RWPE2 (cell line): ENCODE measurements around the gene GLG1.

Source experiments
- ATAC-seq: fragments of 200-7000 bp; cut with Tn5 transposase; 3 replicates; pipeline ENCODE4 v1.9.1; 2021; ENCODE audit warnings: low read depth
- DNase-seq: peaks from one replicate; pipeline ENCODE4 v3.0.0-alpha.2; 2020; ENCODE audit warnings: low spot score
- H3K27ac ChIP-seq: fragments of 450-650 bp; 2 replicates; pipeline ENCODE4 v1.5.1; 2017; ENCODE audit warnings: mild to moderate bottlenecking; ENCODE audit not compliant: poor library complexity, severe bottlenecking
- H3K27me3 ChIP-seq: fragments of 250-450 bp; sonication (Bioruptor Pico); 2 replicates; pipeline ENCODE4 v1.5.1; 2021; ENCODE audit warnings: mild to moderate bottlenecking, moderate library complexity; ENCODE audit not compliant: insufficient read depth, poor library complexity, severe bottlenecking
- H3K36me3 ChIP-seq: fragments of 250-450 bp; sonication (Bioruptor Pico); 2 replicates; pipeline ENCODE4 v1.5.1; 2020; ENCODE audit warnings: low read depth, mild to moderate bottlenecking, moderate library complexity
- H3K4me1 ChIP-seq: fragments of 250-450 bp; sonication (Bioruptor Pico); 2 replicates; pipeline ENCODE4 v1.5.1; 2021; ENCODE audit warnings: mild to moderate bottlenecking, moderate library complexity; ENCODE audit not compliant: insufficient read depth, poor library complexity, severe bottlenecking
- H3K4me3 ChIP-seq: fragments of 250-450 bp; sonication (Bioruptor Pico); 2 replicates; pipeline ENCODE4 v1.5.1; 2021; ENCODE audit warnings: mild to moderate bottlenecking, moderate library complexity; ENCODE audit not compliant: severe bottlenecking
- H3K9me3 ChIP-seq: fragments of 250-450 bp; sonication (Bioruptor Pico); 2 replicates; pipeline ENCODE4 v1.5.1; 2021; ENCODE audit warnings: mild to moderate bottlenecking, moderate library complexity; ENCODE audit not compliant: severe bottlenecking
- CTCF ChIP-seq: fragments of 450-650 bp; IDR thresholded peaks from one replicate; pipeline ENCODE4 v1.5.1; 2017; ENCODE audit warnings: mild to moderate bottlenecking, moderate library complexity; ENCODE audit not compliant: poor library complexity, severe bottlenecking

GLG1 gene

DNA sequence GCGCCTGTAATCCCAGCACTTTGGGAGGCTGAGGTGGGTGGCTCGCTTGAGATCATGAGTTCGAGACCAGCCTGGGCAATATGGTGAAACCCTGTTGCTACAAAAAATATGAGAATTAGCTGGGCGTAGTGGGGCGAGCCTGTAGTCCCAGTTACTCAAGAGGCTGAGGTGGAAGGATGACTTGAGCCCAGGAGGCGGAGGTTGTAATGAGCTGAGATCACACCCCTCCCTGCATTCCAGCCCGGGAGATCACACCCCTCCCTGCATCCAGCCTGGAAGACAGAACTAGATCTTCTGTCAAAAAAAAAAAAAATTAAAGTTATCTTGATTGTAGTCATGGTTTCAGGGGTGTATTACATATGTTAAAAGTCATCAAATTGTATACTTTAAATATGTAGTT lies 26.8 kb upstream of the GLG1 start:
- TF ChIP-seq CTCF = no peak
- DNase-seq = no peak
- peaks cover 99% of the 10 kb centered on the region for H3K36me3 ChIP-seq
- H3K4me1 ChIP-seq = no peaks in the 10 kb centered on the region
- H3K9me3 ChIP-seq = no peaks in the 10 kb centered on the region
- H3K27ac ChIP-seq = no peak overlapping the region
- no peak overlapping the region for H3K4me3 ChIP-seq
- no peaks in the 10 kb centered on the region for H3K27me3 ChIP-seq
- no peak; the same call in 2 of the 3 replicates for ATAC-seq

DNA sequence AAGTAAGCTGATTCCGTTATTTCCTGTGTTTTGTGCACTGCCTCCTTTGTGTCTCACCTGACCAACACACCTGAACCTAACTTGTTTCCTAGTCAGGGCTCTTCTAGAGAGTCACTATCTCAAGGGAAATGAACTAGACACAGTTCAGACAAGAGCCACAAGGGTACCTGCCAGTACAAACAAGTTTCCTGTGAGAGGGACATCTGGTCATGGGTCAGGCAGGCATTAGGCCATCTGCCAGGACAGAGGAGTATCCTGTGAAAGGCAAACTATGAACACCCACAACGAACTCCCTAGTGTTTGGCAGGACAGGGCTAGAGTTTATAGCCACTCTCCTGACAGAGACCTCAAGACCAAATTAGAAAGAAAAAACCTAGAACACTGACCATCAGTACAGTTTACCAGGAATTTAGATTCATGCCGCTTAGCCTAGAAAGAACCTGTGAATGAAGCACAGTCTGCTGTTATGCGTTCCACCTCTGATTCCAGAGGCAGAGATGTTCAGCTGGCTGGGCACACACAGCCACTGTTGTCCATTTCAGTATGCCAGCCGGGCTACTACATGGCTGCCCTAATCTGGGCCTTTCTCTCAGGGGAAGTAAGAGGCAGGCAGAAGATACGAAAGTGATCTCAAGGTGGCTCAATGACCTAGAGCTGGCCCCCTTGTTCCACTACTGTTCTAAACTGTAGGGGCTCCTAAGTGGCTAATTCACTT lies 20.7 kb upstream of the GLG1 start:
- no peak for TF ChIP-seq CTCF
- Histone ChIP-seq H3K27me3 (no peaks in the 10 kb centered on the region), H3K4me1 (no peaks in the 10 kb centered on the region), H3K4me3 (no peak overlapping the region), H3K9me3 (no peaks in the 10 kb centered on the region), H3K27ac (peak overlapping the region; percentile 6), H3K36me3 (peaks cover 97% of the 10 kb centered on the region)
- no peak; the same call in 2 of the 3 replicates for ATAC-seq
- DNase-seq = no peak

DNA sequence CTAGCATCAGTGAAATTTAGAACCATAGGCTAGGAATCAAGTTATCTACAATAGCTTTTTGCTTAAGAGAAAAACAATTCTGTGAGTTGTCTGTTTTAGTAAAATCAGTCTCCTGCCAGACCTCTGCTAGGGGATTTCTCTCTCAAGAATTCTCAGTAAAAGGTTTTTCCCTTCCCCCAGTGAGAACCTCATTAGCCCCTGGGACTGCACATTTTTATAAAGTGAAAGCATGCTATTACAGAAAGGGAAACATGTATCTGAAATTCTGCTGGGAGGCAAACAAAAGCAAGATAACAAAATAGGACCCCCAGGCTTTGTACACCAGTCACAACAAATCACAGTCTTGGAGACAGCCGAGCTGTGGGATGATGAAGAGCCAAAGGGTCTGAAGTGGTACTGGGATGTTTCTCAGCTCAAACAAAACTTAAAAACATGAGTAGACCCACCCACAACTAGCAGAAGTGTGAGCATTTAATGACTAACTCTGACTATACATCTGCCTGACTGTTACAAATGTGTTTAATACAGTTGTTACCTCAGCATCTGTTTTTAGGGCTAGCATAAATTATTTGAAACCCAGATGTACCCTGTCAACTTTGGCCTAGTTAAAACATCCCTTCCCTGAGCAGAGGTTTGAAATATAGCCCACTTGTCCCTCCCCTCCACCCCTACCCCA lies 20.0 kb upstream of the GLG1 start:
- H3K9me3 ChIP-seq = no peaks in the 10 kb centered on the region
- H3K36me3 ChIP-seq = peaks cover 97% of the 10 kb centered on the region
- H3K4me3 ChIP-seq = no peak overlapping the region
- H3K27me3 ChIP-seq = no peaks in the 10 kb centered on the region
- no peak for DNase-seq
- H3K27ac ChIP-seq = no peak overlapping the region
- no peak; the same call in 2 of the 3 replicates for ATAC-seq
- H3K4me1 ChIP-seq = no peaks in the 10 kb centered on the region
- no peak for TF ChIP-seq CTCF

GRCh38 chr16:74625500-74626350 lies 18.8 kb upstream of the GLG1 start:
- H3K4me3 ChIP-seq = no peak overlapping the region
- no peak for TF ChIP-seq CTCF
- DNase-seq (no peak), ATAC-seq (no peak)
- no peaks in the 10 kb centered on the region for H3K27me3 ChIP-seq
- no peaks in the 10 kb centered on the region for H3K9me3 ChIP-seq
- H3K4me1 ChIP-seq = no peaks in the 10 kb centered on the region
- H3K36me3 ChIP-seq = peaks cover 96% of the 10 kb centered on the region
- H3K27ac ChIP-seq = no peak overlapping the region
